Peyer's patch (tissue), 4 donors: ENCODE data around the gene TRIL. TPM values are rescaled to one million over a fixed set of nuclear protein-coding genes. Genes with fewer than 3 reads are reported as not detected.

ENCODE experiments used
- DNase-seq, 3 donors: peaks; one replicate each; pipeline ENCODE4 v3.0.0-alpha.2; 2017 to 2019
- H3K27ac ChIP-seq, 4 donors: fragments of 200-600 bp; sonication (generic); one replicate each; pipeline ENCODE4 v1.5.1; 2016 to 2019
- H3K27me3 ChIP-seq, 2 donors: fragments of 200-600 bp; sonication (generic); one replicate each; pipeline ENCODE4 v1.5.1; 2019
- H3K36me3 ChIP-seq, 3 donors: fragments of 200-600 bp; sonication (generic); one replicate each; pipeline ENCODE4 v1.5.1; 2016 to 2019
- H3K4me1 ChIP-seq, 4 donors: fragments of 200-600 bp; sonication (generic); one replicate each; pipeline ENCODE4 v1.5.1; 2016 to 2019
- H3K4me3 ChIP-seq, 4 donors: fragments of 200-600 bp; sonication (generic); 1 replicate in 3 of 4; 2 replicates in 1 of 4; pipeline ENCODE4 v1.5.1; 2016 to 2019; ENCODE audit warnings: mild to moderate bottlenecking in 1 of 4
- H3K9me3 ChIP-seq, 4 donors: fragments of 200-600 bp; sonication (generic); one replicate each; pipeline ENCODE4 v1.5.1; 2016 to 2019; ENCODE audit warnings: mild to moderate bottlenecking in 1 of 4
- CTCF ChIP-seq, 6 experiments: fragments of 450-650 bp in 4 of 6; fragments of 200-600 bp in 2 of 6; sonication (generic) in 1 of 6; IDR thresholded peaks; one replicate each; pipeline ENCODE4 v1.5.1; 2017 to 2019; ENCODE audit warnings: antibody characterized with exemption in 6 of 6, mild to moderate bottlenecking in 3 of 6, moderate library complexity in 1 of 6
- POLR2A ChIP-seq, 2 donors: fragments of 450-650 bp; IDR thresholded peaks; one replicate each; pipeline ENCODE4 v1.5.1; 2017; ENCODE audit warnings: antibody characterized with exemption in 2 of 2, mild to moderate bottlenecking in 2 of 2, moderate library complexity in 2 of 2
- total RNA-seq, 4 donors: library from RNA; depleted of rRNA; stranded (reverse); fragments of >200 nt; gene quantifications; one replicate each; pipeline ENCODE4 v1.1.0, GENCODE V29; 2016

Gene TRIL
- total RNA-seq, 4 donors from 2014 or later: 0.70 to 1.7 (median 1.0) TPM

- Histone ChIP-seq H3K27me3 (no peaks in the 10 kb centered on the region), H3K4me1 (peaks cover 0 to 5% (median 0%) of the 10 kb centered on the region in 4 donors), H3K4me3 (no peak overlapping the region), H3K36me3 (no peaks in the 10 kb centered on the region), H3K27ac (no peak overlapping the region), H3K9me3 (no peaks in the 10 kb centered on the region)
- TF ChIP-seq CTCF (IDR thresholded peaks at IDR 0.05) (no peak), POLR2A (IDR thresholded peaks at IDR 0.05) (no peak)
- DNase-seq: no peak
Observed at GRCh38 chr7:28983396-28984190, 25.5 kb upstream of the TRIL start.

GRCh38 chr7:28981161-28981465 is 23.0 kb upstream of the TRIL start:
- no peak overlapping the region for H3K27ac ChIP-seq

GRCh38 chr7:28980451-28981160 is 22.5 kb upstream of the TRIL start:
- DNase-seq: no peak
- H3K27me3 ChIP-seq: no peaks in the 10 kb centered on the region
- H3K36me3 ChIP-seq: no peaks in the 10 kb centered on the region
- H3K4me3 ChIP-seq: no peak overlapping the region
- H3K27ac ChIP-seq: no peak overlapping the region
- H3K4me1 ChIP-seq: peaks cover 0 to 5% (median 0%) of the 10 kb centered on the region in 4 donors
- TF ChIP-seq POLR2A (IDR thresholded peaks at IDR 0.05) (no peak), CTCF (IDR thresholded peaks at IDR 0.05) (no peak)
- H3K9me3 ChIP-seq: no peaks in the 10 kb centered on the region

More at GRCh38 chr7:28981161-28981465, 23.0 kb upstream of the TRIL start:
- Histone ChIP-seq H3K4me1 (peaks cover 0 to 5% (median 0%) of the 10 kb centered on the region in 4 donors), H3K9me3 (no peaks in the 10 kb centered on the region), H3K4me3 (no peak overlapping the region), H3K36me3 (no peaks in the 10 kb centered on the region), H3K27me3 (no peaks in the 10 kb centered on the region)
- DNase-seq: no peak
- TF ChIP-seq POLR2A (IDR thresholded peaks at IDR 0.05) (no peak), CTCF (IDR thresholded peaks at IDR 0.05) (no peak)

GRCh38 chr7:28979776-28980175 is 21.6 kb upstream of the TRIL start:
- Histone ChIP-seq H3K27ac (no peak overlapping the region), H3K4me3 (no peak overlapping the region), H3K4me1 (peaks cover 0 to 5% (median 0%) of the 10 kb centered on the region in 4 donors), H3K9me3 (no peaks in the 10 kb centered on the region), H3K36me3 (no peaks in the 10 kb centered on the region), H3K27me3 (no peaks in the 10 kb centered on the region)
- TF ChIP-seq POLR2A (IDR thresholded peaks at IDR 0.05) (no peak), CTCF (IDR thresholded peaks at IDR 0.05) (no peak)
- DNase-seq: no peak

- Histone ChIP-seq H3K4me3 (no peak overlapping the region), H3K4me1 (peaks cover 0 to 5% (median 0%) of the 10 kb centered on the region in 4 donors), H3K36me3 (no peaks in the 10 kb centered on the region), H3K9me3 (peaks cover 0 to 9% (median 0%) of the 10 kb centered on the region in 4 donors), H3K27ac (no peak overlapping the region), H3K27me3 (no peaks in the 10 kb centered on the region)
- TF ChIP-seq POLR2A (IDR thresholded peaks at IDR 0.05) (no peak), CTCF (IDR thresholded peaks at IDR 0.05) (no peak)
- no peak for DNase-seq
Observed at GRCh38 chr7:28977881-28978280, 19.8 kb upstream of the TRIL start.
